ENCODE measurements around the gene EPHA1.

DNA sequence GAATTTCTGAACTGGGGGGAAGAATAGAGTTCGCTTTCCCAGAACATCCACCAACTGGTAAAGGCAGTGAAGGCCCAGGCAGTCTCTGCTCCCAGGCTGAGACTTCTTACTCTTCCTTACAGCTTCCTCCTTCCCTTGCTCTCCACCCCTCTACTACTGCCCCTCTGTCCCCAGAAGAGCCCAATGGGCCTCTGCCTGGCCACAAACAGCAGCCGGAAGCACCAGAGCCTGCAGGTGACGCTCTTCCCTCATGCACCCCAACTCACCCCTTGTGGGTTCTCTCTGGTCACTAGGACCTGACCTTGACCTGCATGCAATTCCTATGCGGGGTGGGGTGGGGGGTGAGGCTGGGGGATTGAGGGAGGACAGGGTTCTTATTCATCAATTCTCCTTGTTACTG lies 62.6 kb downstream of the EPHA1 start:
- TF ChIP-seq, protein P1, sequence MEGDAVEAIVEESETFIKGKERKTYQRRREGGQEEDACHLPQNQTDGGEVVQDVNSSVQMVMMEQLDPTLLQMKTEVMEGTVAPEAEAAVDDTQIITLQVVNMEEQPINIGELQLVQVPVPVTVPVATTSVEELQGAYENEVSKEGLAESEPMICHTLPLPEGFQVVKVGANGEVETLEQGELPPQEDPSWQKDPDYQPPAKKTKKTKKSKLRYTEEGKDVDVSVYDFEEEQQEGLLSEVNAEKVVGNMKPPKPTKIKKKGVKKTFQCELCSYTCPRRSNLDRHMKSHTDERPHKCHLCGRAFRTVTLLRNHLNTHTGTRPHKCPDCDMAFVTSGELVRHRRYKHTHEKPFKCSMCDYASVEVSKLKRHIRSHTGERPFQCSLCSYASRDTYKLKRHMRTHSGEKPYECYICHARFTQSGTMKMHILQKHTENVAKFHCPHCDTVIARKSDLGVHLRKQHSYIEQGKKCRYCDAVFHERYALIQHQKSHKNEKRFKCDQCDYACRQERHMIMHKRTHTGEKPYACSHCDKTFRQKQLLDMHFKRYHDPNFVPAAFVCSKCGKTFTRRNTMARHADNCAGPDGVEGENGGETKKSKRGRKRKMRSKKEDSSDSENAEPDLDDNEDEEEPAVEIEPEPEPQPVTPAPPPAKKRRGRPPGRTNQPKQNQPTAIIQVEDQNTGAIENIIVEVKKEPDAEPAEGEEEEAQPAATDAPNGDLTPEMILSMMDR (IDR thresholded peaks at IDR 0.05 in 8 of 11, conservative IDR thresholded peaks at IDR 0.05 in 3 of 11): no peak
- TF ChIP-seq POLR2A (IDR thresholded peaks at IDR 0.05) (no peak), POLR2AphosphoS5 (IDR thresholded peaks at IDR 0.05) (no peak)
